ENCODE results near the gene TRNT1.

DNA sequence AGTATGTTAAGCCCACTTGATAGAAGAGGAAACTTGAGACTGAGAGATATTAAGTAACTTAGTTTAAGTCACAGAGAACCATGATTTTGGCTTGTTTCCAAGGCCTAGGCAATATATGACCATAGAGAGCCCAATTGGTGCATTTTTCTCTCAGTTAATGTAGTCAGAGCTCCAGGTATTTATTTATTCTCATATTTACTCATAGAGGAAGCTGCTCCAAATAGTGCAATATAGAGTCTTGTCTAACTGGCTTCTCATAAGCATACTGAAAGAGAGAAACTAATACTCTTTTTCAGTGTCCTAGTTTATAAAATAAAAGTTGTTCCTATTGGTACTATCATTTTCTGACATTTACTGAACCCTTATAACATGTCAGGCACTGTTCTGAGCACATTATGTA, 15.2 kb downstream of the TRNT1 start:
- TF ChIP-seq, protein P1, sequence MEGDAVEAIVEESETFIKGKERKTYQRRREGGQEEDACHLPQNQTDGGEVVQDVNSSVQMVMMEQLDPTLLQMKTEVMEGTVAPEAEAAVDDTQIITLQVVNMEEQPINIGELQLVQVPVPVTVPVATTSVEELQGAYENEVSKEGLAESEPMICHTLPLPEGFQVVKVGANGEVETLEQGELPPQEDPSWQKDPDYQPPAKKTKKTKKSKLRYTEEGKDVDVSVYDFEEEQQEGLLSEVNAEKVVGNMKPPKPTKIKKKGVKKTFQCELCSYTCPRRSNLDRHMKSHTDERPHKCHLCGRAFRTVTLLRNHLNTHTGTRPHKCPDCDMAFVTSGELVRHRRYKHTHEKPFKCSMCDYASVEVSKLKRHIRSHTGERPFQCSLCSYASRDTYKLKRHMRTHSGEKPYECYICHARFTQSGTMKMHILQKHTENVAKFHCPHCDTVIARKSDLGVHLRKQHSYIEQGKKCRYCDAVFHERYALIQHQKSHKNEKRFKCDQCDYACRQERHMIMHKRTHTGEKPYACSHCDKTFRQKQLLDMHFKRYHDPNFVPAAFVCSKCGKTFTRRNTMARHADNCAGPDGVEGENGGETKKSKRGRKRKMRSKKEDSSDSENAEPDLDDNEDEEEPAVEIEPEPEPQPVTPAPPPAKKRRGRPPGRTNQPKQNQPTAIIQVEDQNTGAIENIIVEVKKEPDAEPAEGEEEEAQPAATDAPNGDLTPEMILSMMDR (IDR thresholded peaks at IDR 0.05), result no peak
- TF ChIP-seq POLR2AphosphoS5 (IDR thresholded peaks at IDR 0.05; ENCODE audit: low read depth, low read length), result no peak

All from Panc1 (cell line).